Raji (cell line): Measurements from ENCODE around the gene RABGEF1.

ENCODE experiments used
- POLR2A ChIP-seq: IDR thresholded peaks from 2 replicates; pipeline ENCODE4 v1.6.1; 2011; ENCODE audit warnings: low read depth, low read length, control low read depth; ENCODE audit not compliant: insufficient read depth

The RABGEF1 gene

GRCh38 chr7:66734006-66734405 is 6.5 kb upstream of the RABGEF1 start:
- TF ChIP-seq POLR2A: no peak

DNA sequence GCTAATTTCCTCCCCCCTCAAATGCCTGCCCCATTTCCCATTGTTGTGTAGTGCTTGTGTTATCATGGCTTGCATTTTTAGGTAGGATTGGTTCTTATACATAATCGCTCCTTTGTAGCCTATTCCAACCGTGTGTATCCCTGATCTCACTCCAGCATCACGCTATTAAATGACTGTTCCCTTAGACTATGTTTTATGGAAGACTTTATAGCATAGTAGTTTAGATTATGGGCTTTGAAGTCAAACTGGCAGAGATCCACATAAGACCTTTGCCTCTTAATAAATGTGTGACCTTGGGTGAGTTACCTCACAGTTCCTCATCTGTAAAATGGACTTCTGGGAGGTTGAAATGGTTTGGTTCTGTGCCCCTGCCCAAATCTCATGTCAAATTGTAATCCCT is 5.4 kb upstream of the RABGEF1 start:
- no peak for TF ChIP-seq POLR2A

DNA sequence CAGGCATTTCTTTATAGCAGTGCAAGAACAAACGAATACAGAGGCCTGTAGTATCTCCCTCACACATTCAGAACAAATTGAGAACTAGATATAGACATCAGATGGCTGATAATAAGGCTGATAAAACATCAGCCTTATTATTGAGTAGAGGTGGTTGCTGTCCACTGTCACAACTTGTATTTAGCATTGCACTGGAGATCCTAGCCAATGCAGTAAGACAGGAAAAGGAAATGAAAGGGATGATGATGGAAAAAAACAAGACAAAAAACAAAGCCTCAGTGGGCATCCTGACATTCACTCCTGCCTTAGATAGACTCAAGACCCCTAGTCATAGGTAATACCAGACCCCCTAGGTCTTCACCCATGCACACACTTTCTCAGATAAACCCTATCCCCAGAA is 4.7 kb upstream of the RABGEF1 start:
- TF ChIP-seq POLR2A: no peak

DNA sequence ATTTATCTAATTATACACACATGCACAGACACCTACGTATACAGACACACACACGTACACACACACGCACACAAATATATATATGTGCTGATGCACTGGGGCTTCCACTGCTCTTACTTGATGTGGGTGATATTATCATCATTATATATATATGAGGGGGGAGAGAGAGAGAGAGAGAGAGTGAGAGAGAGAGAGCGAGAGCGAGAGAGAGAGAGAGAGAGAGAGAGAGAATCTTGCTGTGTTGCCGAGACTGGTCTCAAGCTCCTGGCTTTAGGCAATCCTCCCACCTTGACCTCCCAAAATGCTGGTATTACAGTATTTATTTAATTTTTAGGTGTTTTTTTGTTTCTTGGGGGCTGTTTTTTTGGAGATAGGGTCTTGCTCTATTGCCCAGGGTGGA is 3.6 kb upstream of the RABGEF1 start:
- no peak for TF ChIP-seq POLR2A

GRCh38 chr7:66737667-66738066 is 2.9 kb upstream of the RABGEF1 start:
- TF ChIP-seq POLR2A: peak; percentile 60; the same call in 1 of the 2 replicates

- TF ChIP-seq POLR2A: no peak
These were observed 1.1 kb upstream of the RABGEF1 start for GRCh38 chr7:66739477-66739876.

GRCh38 chr7:66739953-66740301 is 606 bp upstream of the RABGEF1 start:
- TF ChIP-seq POLR2A: no peak

- TF ChIP-seq POLR2A: no peak
These were observed 1.1 kb downstream of the RABGEF1 start for GRCh38 chr7:66741710-66742049.

DNA sequence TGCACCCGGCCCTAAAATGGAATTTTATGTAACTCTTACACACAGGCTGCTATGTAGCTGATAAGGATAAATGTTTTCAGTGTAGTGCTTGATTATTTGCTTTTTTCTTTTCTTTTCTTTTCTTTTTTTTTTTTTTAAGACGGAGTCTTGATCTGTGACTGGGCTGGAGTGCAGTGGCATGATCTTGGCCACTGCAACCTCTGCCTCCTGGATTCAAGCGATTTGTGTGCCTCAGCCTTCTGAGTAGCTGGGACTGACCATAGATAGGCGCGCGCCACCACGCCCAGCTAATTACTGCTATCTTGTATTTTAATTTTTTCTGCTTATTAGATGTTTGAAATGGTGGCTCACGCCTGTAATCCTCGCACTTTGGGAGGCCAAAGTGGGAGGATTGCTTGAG is 3.4 kb downstream of the RABGEF1 start:
- no peak for TF ChIP-seq POLR2A

DNA sequence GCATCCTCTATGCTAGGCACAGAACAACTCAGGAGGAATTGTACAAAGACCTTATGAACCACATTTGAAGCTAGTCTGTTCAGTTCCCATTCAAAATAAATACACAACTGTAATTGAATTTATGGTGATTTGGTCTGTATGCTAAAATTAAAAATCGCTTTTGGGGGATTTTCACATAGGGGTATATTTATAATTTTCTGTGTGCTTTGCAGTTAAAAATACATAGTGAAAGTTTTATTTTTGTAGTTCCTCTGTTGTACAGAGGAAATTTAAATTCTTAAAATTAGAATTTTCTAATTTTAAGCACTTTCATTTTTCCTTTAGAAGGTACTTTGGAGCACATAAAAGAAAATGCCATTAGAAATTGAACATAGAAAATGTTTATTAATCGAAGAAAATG is 6.9 kb downstream of the RABGEF1 start:
- no peak for TF ChIP-seq POLR2A

DNA sequence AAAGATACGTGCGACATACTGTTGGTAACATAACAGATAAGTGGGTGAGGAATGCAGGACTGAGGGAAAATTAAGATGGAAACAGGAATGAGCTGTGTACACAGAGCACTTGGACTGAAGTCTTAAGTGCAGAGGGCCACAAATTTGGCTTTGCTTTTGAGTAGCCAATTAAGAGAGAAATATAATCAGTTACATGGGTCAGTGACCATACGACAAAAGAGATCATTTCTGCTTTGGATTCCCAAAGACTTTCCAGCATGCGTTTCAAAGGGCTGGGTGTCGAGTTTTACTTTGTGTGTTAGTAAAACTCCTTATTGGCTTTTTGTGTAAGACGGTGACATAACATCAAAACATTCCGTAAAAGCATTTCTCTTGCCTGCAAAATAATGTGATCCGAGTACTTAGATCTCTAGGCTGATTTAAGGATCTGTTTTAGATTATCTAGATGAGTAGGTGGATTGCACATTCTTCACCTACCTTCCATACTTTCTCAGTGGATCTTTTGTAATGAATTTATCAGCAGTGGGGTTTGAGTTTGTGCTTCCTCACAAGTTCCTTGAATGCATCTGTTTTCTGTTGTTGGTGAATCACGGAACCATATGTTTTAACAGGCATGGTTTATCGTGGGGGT is 7.5 kb downstream of the RABGEF1 start:
- TF ChIP-seq POLR2A: no peak

GRCh38 chr7:66748791-66749190 is 8.3 kb downstream of the RABGEF1 start:
- TF ChIP-seq POLR2A: no peak

GRCh38 chr7:66751945-66752344 is 11.4 kb downstream of the RABGEF1 start:
- no peak for TF ChIP-seq POLR2A

DNA sequence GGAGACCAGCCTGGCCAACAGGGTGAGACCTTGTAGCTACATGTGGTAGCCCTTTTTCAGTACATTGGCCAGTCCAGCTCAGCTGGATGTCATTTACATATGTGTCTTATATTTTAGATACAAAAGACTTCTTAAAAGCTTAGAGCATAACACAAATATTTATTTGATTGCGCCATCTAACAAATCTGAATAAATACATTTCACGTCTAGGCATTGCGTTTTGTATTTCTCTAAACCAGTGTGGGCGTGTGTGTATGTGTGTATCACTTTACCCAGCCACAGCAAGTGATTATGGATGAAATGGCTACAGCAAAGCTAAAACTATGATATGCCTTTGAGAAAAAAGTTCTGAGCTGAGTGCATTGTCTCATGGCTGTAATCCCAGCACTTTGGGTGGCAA is 14.0 kb downstream of the RABGEF1 start:
- no peak for TF ChIP-seq POLR2A

DNA sequence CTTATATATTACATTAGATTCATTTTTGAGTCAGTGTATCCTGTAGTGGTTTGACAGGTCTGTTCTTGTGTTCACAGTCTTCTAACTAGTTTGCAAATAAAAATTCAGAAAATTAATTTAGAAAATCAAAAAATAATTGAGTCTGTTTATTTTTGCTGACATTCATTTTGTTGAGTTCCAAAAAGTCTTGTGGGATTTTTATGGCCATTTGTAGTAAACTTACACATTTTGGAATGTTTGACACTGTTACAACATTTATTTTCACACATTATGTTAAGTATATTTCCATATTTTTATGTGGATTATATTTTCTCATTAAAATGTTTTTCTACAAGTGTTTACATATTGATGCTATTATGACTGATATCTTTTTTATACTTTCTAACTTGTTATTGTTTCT is 16.4 kb downstream of the RABGEF1 start:
- no peak for TF ChIP-seq POLR2A

DNA sequence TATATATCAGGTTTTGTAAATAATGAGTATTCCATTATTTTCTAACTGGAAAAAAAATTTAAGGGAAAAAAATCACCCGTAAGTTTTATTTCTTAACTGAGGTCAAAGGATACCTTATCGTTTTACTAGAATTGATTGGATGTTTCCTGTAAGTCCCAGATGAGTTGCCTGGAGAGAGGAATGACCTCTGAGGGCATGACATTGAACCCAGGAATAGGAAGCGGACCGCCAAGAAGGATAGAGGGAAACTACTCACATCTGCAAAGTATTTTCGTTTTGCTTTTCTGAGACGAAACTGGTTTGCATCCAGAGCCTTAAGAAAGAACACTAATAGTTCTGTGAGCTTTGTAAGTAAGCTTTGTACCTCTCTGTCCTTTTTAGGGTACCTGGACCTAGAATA is 17.4 kb downstream of the RABGEF1 start:
- no peak for TF ChIP-seq POLR2A

DNA sequence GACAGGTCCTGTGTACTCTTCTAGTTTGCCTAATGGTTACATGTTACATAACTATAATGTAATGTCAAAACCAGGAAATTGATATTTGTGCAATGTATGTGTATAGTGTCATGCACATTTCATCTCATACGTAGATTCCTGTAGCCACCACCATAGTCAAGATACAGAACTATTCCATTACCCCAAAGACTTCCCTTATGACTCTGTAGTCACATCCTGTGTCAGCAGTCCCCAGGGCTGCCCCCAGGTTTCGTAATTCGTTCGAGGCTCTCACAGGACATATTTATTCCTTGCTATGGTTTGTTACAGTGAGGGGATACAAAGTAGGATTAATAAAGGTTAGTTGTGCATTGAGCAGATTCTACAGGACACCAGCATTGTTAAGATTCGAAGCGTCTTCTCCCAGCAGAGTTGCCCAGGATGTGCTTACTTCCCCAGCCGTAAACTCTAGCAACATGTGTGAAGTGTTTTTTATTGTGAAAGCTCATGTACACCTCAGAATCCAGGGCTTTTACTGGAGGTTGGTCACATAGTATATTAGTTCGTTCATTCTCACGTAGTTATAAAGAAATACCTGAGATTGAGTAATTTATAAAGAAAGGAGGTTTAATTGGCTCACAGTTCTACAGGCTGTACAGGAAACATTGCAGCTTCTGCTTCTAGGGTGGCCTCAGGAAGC is 18.6 kb downstream of the RABGEF1 start:
- no peak for TF ChIP-seq POLR2A
